Measurements from ENCODE around the gene RNF123.
"Not testable (repeated sequence)": the region's sequence is repeated elsewhere in the genome, so short reads cannot be mapped to it uniquely, and the experiment has no call there.

Gene RNF123

DNA sequence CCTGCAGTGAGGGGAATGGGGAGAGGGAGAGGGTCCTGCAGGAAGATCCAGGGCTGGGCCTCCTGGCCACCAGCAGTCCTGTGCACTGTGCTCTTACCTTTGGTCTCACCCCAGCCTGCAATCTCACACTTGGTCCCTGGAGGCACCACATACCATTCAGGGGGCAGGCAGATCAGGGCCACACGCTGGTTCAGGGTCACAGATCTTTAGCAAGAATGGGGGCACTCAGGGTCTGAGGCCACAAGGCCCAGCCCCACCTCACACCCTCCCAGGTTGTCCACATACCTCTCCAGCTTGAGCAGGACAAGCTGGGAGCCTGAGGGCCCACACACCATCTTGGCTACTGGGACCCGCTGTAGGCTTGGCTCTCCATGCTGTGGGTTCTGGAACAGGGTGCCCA lies 4.9 kb upstream of the RNF123 start:
- peaks cover 34% of the 10 kb centered on the region for H3K4me1 Mint-ChIP-seq
- ATAC-seq, H3K4me3 Mint-ChIP-seq, H3K9me3 Mint-ChIP-seq, H3K27ac Mint-ChIP-seq, H3K27me3 Mint-ChIP-seq: not testable (repeated sequence)
- peaks cover 51% of the 10 kb centered on the region for H3K36me3 Mint-ChIP-seq

DNA sequence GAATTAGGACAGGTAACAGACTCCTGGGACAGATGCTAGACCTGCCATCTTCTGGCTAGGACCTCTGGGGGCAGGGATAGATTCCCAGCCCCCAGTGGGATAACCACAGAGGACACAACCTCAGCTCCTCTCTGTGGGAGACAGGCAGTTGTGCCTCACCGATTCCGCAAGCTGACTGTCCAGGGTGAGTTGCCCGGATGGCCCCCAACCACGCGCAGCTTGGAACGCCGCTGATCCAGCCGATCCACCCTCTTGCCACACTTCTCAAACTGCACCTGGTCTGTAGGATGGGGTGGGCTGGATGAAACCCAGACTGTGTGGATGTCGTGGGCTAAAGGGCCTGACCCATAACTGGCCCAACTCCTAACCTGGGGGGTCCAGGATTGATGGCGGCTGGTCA lies 4.3 kb upstream of the RNF123 start:
- not testable (repeated sequence) for H3K4me3 Mint-ChIP-seq, ATAC-seq, H3K27ac Mint-ChIP-seq, H3K9me3 Mint-ChIP-seq, H3K27me3 Mint-ChIP-seq
- peaks cover 45% of the 10 kb centered on the region for H3K36me3 Mint-ChIP-seq
- H3K4me1 Mint-ChIP-seq: peaks cover 38% of the 10 kb centered on the region

DNA sequence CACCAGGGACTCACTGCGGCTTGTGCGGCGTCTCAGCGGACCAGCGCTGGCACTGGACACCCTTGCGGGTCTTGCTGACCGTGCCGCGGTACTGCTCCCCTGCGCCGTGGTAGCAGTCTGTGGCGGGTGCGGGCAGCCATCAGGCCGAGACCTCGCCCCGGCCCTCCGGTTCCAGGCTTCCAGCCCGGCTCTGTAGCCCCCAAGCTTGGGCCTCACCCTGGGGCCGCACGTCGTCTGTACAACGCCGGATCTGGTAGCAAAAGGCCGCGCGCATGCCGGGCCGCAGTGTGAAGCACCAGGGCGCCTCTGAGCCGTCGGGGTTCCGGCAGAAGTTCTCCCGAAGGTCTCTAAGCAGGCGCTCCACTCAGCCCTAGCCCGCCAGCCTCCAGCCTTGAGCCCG lies 3.5 kb upstream of the RNF123 start:
- H3K27ac Mint-ChIP-seq, H3K27me3 Mint-ChIP-seq, H3K4me3 Mint-ChIP-seq, ATAC-seq, H3K9me3 Mint-ChIP-seq: not testable (repeated sequence)
- Mint-ChIP-seq H3K4me1 (peaks cover 38% of the 10 kb centered on the region), H3K36me3 (peaks cover 38% of the 10 kb centered on the region)

DNA sequence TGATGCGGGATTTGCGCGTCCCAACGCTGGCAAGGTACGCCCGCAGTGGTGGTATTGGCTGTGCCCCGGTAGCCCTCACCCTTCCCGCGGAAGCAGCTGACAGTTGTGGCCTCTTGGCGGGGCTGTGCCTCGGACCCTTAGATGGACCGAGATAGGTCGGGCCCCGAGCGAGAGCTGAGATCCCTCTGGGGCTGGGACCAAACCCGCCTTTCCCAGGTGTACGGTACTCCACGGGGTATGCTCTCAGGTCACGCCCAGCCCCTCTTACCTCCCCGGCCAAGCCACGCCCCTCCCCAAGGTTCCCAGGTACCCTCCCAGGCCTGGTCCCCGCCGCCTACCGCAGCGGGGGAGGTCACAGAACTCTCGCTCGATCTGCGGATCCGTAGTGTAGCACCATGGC lies 3.0 kb upstream of the RNF123 start:
- H3K9me3 Mint-ChIP-seq, H3K27ac Mint-ChIP-seq, H3K27me3 Mint-ChIP-seq: not testable (repeated sequence)
- peak; percentile 2 for ATAC-seq
- Mint-ChIP-seq H3K4me1 (peaks cover 40% of the 10 kb centered on the region), H3K36me3 (peaks cover 36% of the 10 kb centered on the region), H3K4me3 (peak overlapping the region; percentile 68)

DNA sequence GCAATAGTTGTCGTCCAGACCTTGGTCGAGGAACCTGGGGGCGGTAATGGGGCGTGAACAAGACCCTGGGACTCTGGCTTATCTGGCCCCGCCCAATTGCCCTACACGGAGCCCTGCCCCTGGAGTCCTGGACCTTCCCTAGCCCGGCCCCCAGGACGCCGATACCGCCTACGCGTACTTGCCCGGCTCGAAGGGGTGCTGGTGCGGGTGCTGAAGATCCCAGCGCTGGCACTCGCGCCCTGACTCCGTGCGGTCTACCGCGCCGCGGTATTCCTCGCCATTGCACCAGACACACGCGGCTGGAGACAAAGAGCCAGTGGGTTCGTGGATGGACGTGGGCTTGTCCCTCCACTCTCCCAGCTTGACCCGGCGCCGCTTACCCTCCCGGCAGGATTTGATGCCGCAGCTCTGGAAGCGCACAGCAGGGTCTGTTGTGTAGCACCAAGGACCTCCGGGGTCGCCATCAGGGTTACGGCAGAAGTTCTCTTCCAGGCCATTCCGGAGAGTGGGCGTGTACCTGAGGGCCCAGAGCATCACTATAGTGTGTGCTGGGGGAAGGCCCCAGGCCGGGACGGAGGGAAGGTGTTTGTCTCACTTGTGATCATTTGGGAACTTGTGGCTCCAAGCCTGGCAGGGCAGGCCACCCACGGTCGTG lies 2.5 kb upstream of the RNF123 start:
- H3K27me3 Mint-ChIP-seq, H3K27ac Mint-ChIP-seq, H3K9me3 Mint-ChIP-seq: not testable (repeated sequence)
- ATAC-seq: peak; percentile 22
- peak overlapping the region; percentile 46 for H3K4me3 Mint-ChIP-seq
- H3K4me1 Mint-ChIP-seq: peaks cover 44% of the 10 kb centered on the region
- H3K36me3 Mint-ChIP-seq: peaks cover 34% of the 10 kb centered on the region

DNA sequence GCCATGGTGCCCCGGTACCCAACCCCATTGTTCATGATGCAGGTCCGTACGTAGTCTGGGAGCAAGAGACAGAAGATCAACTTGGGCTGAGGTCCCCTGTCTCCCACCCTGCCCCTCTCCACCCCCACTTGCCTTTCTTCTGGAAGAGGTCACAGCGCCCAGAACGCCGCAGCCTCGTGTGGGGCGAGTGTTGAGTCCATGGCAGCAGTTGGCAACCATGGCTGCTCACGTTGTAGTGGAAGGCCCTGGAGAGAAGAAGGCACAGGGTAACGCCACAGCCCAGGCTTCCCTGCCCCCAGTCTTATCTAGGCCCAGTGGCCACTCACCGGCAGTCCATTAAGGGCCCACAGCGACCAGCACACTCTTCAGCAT lies 1.9 kb upstream of the RNF123 start:
- not testable (repeated sequence) for H3K27me3 Mint-ChIP-seq, H3K4me3 Mint-ChIP-seq, H3K9me3 Mint-ChIP-seq, H3K27ac Mint-ChIP-seq, ATAC-seq
- peaks cover 30% of the 10 kb centered on the region for H3K36me3 Mint-ChIP-seq
- peaks cover 44% of the 10 kb centered on the region for H3K4me1 Mint-ChIP-seq

DNA sequence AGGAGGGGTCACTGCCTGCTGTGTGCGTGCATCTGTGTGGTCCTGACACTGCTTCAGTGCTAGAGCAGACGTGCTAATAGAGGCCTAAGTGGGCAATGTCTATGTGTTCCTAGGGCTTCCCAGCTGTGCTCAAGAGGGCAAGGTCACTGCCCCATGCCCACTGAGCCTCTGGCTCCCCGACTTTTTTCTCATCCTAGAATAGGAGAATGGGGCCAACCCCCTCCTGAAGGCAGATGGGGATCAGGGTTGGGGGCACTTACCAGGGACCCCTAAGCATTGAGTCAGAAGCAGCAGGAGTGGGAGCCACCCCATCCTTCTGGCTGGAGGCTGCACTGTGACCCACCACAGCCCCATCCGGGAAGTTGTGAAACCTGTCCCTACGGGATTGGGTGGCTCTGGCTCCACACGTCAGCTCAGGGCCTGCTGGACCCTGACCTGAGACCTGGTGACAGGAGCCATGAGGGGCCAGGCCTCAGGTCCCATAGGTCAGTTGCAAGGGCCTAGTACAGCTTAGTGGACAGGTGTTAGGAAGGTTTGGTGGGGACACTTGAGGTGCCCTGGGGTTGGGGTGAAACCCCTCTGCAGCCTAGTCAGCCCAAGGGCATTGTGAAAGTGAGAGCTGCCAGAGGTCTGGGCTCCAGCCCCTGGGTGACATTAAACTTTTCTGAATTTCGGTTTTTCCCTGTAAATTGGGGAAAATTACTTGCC lies 865 bp upstream of the RNF123 start:
- H3K4me3 Mint-ChIP-seq: peak overlapping the region; percentile 98
- H3K4me1 Mint-ChIP-seq: peaks cover 44% of the 10 kb centered on the region
- not testable (repeated sequence) for H3K27me3 Mint-ChIP-seq, H3K9me3 Mint-ChIP-seq
- peak; percentile 3 for ATAC-seq
- peak overlapping the region; percentile 89 for H3K27ac Mint-ChIP-seq
- peaks cover 22% of the 10 kb centered on the region for H3K36me3 Mint-ChIP-seq

DNA sequence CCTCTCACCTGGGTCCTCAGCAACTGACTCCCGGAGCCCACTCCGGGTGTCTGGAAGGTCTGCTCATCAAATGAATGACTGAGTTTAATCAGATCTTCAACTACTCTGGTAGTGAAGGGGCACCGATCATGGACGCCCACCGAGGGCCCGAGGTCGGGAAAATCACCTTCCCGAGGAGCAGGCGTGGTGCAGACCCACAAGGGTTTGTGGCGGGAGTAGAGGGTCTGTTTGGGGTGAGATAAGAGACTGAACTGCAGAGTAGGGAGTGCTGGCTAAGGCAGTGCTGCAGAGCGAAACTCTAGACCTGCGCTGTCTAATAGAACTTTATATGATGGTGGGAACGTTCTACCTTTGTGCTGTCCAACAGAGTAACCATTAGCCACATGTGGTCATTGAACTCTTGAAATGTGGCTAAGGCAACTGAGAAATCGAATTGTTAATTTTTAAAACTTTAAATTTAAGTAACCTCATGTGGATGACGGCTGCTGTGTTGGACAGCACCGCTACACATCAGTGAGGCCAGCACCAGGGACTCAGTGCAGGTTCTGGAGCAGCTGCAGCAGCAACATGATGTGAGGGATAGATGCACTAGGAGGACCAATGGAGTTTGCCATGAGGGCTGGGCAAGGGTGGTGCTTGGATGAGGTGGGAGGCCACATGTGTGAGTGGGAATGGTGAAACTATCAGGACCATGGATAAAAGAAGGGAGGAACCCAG lies 709 bp downstream of the RNF123 start:
- H3K36me3 Mint-ChIP-seq, H3K9me3 Mint-ChIP-seq, H3K27me3 Mint-ChIP-seq, ATAC-seq: not testable (repeated sequence)
- peak overlapping the region; percentile 98 for H3K4me3 Mint-ChIP-seq
- peaks cover 44% of the 10 kb centered on the region for H3K4me1 Mint-ChIP-seq
- peak overlapping the region; percentile 89 for H3K27ac Mint-ChIP-seq

DNA sequence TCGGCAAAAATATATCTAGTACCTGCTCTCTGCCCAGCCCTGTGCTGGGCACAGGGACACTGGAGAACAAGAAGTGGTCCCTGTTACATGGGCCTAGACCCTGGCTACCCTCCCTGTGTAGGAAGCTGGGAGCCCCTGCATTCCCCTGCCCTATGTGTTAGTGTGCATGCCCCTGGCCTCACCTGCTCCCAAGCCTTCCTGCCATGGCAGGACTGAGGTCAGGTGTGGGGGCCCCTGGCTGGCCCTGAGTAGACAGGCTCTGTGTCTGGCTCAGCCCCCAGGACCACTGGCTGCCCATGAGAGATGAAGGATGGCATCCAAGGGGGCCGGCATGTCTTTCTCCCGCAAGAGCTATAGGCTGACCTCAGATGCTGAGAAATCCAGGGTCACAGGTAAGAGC lies 1.5 kb downstream of the RNF123 start:
- H3K27me3 Mint-ChIP-seq, H3K27ac Mint-ChIP-seq, H3K9me3 Mint-ChIP-seq, H3K36me3 Mint-ChIP-seq, ATAC-seq: not testable (repeated sequence)
- H3K4me1 Mint-ChIP-seq: peaks cover 44% of the 10 kb centered on the region
- H3K4me3 Mint-ChIP-seq: peak overlapping the region; percentile 10

DNA sequence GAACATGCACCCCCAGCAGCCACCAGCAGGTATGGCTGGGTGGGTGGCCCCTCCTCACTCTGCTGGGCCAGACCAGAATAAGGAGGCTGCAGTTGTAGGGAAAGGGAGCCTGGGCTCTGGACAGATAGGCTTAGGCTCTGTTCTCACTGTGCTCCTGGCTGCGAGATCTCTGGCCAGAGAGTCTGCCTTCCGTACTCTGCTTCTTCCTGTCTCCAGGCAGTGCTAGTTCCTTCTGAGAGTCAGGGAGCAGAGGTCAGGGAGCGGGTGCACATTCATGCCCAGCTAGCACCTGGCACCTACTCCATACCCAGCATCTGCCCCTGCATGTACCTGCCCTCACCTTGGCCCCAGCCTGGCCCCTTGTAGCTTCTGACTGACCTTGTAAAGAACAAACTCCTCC lies 2.1 kb downstream of the RNF123 start:
- not testable (repeated sequence) for H3K9me3 Mint-ChIP-seq, H3K27me3 Mint-ChIP-seq, H3K27ac Mint-ChIP-seq, ATAC-seq, H3K4me3 Mint-ChIP-seq, H3K36me3 Mint-ChIP-seq
- peaks cover 44% of the 10 kb centered on the region for H3K4me1 Mint-ChIP-seq

DNA sequence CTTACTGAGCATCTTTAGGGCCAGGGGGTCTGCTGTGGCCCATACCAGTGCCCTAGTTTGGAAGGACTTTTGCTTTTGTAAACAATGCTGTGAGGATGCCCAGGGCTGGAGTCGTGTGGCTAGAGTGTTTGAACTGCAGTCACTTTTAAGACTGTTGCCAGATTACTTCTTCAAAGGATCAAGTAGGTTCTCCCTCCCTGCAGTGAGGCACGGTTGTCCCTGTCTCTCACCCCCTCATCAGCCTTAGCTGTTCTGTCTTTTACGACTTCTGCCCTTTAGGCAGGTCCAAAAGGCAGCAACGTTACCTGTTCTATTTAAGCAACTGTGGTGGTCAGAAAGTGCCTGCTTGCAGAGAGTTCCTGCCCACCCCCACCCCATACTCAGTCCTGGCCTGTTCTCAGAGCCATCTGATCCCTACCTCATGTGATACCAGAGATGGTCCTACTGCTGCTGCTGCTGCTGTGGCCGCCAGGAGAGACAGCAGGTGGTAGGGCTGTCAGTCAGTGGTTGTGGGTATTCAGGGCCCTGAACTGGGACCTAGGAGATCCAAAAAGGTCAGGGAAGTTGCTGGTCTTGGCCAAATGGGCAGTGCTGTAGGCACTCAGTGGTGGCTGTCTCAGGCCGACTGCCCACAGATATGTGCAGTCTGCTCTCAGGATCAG lies 5.2 kb downstream of the RNF123 start:
- H3K9me3 Mint-ChIP-seq, H3K4me3 Mint-ChIP-seq, H3K27me3 Mint-ChIP-seq, H3K27ac Mint-ChIP-seq, ATAC-seq: not testable (repeated sequence)
- H3K4me1 Mint-ChIP-seq: peaks cover 22% of the 10 kb centered on the region
- H3K36me3 Mint-ChIP-seq: peaks cover 14% of the 10 kb centered on the region

DNA sequence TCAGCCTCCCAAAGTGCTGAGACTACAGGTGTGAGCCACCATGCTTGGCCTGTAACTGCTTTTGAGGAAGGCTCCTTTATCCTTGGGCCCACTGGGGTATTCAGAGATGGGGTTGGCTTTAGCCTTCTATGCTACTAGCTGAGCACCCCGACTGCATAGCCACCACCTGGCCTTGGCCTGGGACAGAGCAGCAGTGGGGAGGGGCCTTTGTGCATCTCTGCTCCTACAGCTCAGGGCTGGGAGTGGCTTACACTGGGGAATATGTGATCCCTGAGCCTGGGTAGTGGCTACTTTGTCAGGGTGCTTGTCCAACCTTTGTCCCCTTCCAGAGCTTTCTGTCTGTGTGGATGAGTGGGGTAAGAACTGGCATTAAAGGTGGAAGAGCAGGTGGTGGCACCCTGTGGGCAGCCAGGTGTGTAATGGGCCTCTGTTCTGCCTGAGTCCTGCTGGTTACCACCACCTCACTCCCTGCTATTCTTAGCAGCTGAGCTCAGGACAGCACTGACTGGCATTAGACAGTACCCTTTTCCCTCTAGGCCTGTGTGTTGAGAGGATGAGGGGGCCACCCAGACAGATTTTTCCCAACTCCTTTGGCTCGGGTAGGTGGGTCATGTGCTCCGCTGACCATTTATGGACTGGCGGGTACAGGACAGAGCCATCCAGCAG lies 6.1 kb downstream of the RNF123 start:
- H3K27me3 Mint-ChIP-seq, ATAC-seq, H3K4me3 Mint-ChIP-seq, H3K9me3 Mint-ChIP-seq, H3K27ac Mint-ChIP-seq: not testable (repeated sequence)
- Mint-ChIP-seq H3K4me1 (peaks cover 13% of the 10 kb centered on the region), H3K36me3 (peaks cover 19% of the 10 kb centered on the region)

DNA sequence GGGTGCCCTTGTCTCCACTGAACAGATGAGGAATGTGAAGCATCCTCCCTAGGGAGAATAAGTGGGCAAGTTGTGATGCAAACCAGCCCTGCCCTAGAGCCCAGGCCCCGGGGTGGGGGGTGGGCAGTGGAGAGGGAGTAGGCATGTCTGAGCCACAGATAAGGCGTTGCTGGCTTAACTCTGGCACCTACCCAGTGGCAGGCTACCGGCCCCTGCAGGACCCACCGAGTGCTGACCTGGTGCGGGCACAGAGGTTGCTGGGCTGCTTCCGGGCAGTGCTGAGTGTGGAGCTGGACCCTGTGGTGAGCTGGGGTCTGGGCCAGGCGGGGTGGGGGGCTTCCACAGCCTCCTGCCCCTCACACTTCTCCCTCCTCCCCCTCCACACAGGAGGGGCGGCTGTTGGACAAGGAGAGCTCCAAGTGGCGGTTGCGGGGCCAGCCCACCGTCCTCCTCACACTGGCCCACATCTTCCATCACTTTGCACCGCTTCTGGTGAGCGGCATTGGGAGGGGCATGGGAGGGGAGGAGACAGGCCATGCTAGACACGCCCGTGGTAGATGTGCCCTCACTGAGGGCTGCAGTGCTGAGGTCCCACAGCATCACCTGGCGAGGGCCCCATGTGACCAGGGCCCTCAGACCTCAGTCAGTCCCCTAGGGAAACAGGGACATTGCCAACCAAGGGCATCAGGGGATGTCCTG lies 10.1 kb downstream of the RNF123 start:
- ATAC-seq: no peak
- no peaks in the 10 kb centered on the region for H3K27me3 Mint-ChIP-seq

DNA sequence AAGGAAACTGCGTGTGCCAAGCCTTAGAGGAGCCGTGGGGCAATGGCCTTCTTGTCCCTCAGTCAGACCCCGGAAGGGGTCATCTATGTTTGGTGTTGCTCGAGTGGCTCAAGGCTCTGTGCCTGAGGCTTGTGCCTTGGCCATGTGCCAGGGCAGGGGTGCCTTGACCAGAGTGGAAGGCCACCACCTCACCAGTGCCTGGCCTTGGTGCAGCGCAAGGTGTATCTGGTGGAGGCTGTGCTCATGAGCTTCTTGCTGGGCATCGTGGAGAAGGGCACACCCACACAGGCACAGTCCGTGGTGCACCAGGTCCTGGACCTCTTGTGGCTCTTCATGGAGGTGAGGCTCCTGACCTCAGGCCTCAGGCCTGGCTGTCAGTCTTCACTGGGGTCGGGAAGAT lies 10.7 kb downstream of the RNF123 start:
- Mint-ChIP-seq H3K4me1 (peaks cover 7% of the 10 kb centered on the region), H3K27ac (no peak overlapping the region), H3K36me3 (peaks cover 26% of the 10 kb centered on the region), H3K9me3 (no peaks in the 10 kb centered on the region), H3K27me3 (no peaks in the 10 kb centered on the region), H3K4me3 (no peak overlapping the region)
- ATAC-seq: no peak

More for the DNA sequence above, 10.1 kb downstream of the RNF123 start:
- no peaks in the 10 kb centered on the region for H3K9me3 Mint-ChIP-seq
- H3K4me3 Mint-ChIP-seq: no peak overlapping the region
- peaks cover 26% of the 10 kb centered on the region for H3K36me3 Mint-ChIP-seq
- H3K27ac Mint-ChIP-seq: no peak overlapping the region
- peaks cover 7% of the 10 kb centered on the region for H3K4me1 Mint-ChIP-seq
